Testis (tissue), 3 donors: ENCODE results near the gene PTPRE. TPM values are rescaled to one million over a fixed set of nuclear protein-coding genes. Genes with fewer than 3 reads are reported as not detected.

Source experiments
- DNase-seq: peaks from one replicate; pipeline ENCODE4 v3.0.0-alpha.2; 2019
- H3K27ac ChIP-seq, 2 donors: fragments of 200-600 bp; sonication (generic); one replicate each; pipeline ENCODE4 v1.5.1; 2019
- H3K27me3 ChIP-seq: fragments of 200-600 bp; sonication (generic); one replicate; pipeline ENCODE4 v1.5.1; 2019
- H3K36me3 ChIP-seq: fragments of 200-600 bp; sonication (generic); one replicate; pipeline ENCODE4 v1.5.1; 2017; ENCODE audit warnings: low read depth; ENCODE audit errors: missing control alignments
- H3K4me1 ChIP-seq: fragments of 200-600 bp; sonication (generic); one replicate; pipeline ENCODE4 v1.5.1; 2019
- H3K4me3 ChIP-seq, 2 donors: fragments of 200-600 bp; sonication (generic); one replicate each; pipeline ENCODE4 v1.5.1; 2017 to 2019
- H3K9me3 ChIP-seq: fragments of 200-600 bp; sonication (generic); one replicate; pipeline ENCODE4 v1.5.1; 2017
- POLR2A ChIP-seq: fragments of 450-650 bp; IDR thresholded peaks from one replicate; pipeline ENCODE4 v1.6.1; 2017; ENCODE audit warnings: antibody characterized with exemption, mild to moderate bottlenecking, moderate library complexity
- WGBS, 2 donors: methylation state at CpG; one replicate each; pipeline ENCODE4 v1.1.5; 2018; 5-methylcytosine and 5-hydroxymethylcytosine counted together
- intact Hi-C: fragments of 100-400 bp; cut with DNase I; formaldehyde crosslinking; loops from one replicate; pipeline ENCODE4 v1.15.1; 2023; ENCODE audit warnings: low total_unique reads
- polyA plus RNA-seq: library from polyadenylated mRNA; stranded (reverse); fragments of 350-450 nt; fragmentation: Illumina TruSeq; extraction: RNeasy Lipid Tissue Mini Kit (QIAGEN cat#74804); gene quantifications from one replicate; pipeline ENCODE4 v1.2.3, GENCODE V29; 2014; ENCODE audit warnings: low read depth, low replicate concordance; ENCODE audit not compliant: insufficient read depth
- total RNA-seq, 2 donors: library from RNA; depleted of rRNA; stranded (reverse); fragments of >200 nt; gene quantifications; one replicate each; pipeline ENCODE4 v1.2.3, GENCODE V29; 2016
- TF ChIP-seq, protein P1 (sequence below), 3 experiments: fragments of 450-650 bp in 2 of 3; fragments of 200-600 bp in 1 of 3; sonication (generic) in 1 of 3; IDR thresholded peaks; one replicate each; pipeline ENCODE4 v1.5.1; 2016 to 2019; ENCODE audit warnings: antibody characterized with exemption in 3 of 3, mild to moderate bottlenecking in 2 of 3, moderate library complexity in 1 of 3

PTPRE gene
- total and polyA plus RNA-seq, 3 donors from 2014 or later = 10.0 to 26.6 (median 15.3) TPM

DNA sequence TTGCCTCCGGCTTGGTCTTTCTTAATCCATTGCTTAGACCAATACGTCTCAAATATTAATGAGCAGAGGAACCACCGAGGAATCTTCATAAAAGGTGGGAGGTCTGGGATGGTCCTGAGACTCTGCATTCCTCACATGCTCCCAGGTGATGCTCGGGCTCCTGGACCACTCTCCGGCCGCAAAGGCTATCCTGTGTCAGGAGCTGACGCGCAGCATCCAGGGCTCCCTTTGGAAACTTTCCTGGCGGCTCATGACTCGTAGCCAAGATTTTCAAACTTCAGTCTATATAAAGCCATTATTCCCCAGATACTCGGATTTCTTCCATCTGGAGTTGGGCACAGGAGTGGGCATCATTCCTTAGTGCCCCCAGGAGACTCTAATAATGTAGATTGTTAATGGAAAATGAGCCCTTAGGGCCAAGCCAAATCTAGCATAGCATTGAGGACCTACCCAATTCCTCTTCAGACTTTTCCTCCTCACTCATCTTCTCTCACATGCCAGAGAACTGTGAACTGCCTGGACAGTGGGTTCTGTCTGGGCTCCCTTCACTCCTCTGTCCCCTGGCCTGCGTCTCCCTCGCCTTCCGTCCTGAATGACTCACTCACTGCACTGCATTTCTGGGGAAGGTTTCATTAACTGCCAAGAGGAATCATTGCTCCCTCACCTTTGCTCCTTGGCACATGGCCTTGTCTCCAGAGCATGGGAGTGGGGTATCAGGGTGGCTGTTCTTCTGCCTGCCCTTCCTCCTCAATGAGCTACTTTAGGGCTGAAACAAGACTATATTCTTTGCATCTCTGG, 130.0 kb downstream of the PTPRE start:
- Histone ChIP-seq H3K27me3 (no peaks in the 10 kb centered on the region), H3K4me1 (no peaks in the 10 kb centered on the region), H3K36me3 (no peaks in the 10 kb centered on the region), H3K4me3 (no peak overlapping the region), H3K27ac (no peak overlapping the region), H3K9me3 (no peaks in the 10 kb centered on the region)
- intact Hi-C loops = no loop called here
- WGBS, 2 donors = 78 to 83% methylated on average over 14 of the region's 14 CpGs
- DNase-seq = no peak
- TF ChIP-seq POLR2A = no peak

DNA sequence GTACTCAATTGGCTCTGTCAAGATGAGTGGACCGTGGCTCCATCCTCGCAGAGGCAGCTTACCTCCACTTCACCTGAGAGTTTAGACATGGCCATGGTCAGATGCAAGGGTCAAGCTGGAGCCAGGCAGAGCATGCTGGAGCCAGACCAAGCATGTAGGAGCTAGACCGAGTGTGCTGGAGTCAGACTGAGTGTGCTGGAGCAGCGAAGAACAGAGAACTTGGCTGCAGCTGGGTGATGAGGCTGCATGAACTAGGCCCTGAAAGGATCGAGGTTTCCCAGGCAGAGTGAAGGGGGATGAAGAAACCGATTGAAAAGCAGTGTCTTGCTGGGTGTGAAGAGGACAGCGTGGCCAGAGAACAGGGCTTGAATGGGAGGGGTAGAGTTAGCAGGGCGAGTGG, 133.2 kb downstream of the PTPRE start:
- WGBS, 2 donors = 85 to 86% methylated on average over 8 of the region's 8 CpGs
- DNase-seq = no peak
- H3K4me3 ChIP-seq = no peak overlapping the region
- H3K4me1 ChIP-seq = no peaks in the 10 kb centered on the region
- H3K36me3 ChIP-seq = no peaks in the 10 kb centered on the region
- intact Hi-C loops = no loop called here
- TF ChIP-seq, protein P1, sequence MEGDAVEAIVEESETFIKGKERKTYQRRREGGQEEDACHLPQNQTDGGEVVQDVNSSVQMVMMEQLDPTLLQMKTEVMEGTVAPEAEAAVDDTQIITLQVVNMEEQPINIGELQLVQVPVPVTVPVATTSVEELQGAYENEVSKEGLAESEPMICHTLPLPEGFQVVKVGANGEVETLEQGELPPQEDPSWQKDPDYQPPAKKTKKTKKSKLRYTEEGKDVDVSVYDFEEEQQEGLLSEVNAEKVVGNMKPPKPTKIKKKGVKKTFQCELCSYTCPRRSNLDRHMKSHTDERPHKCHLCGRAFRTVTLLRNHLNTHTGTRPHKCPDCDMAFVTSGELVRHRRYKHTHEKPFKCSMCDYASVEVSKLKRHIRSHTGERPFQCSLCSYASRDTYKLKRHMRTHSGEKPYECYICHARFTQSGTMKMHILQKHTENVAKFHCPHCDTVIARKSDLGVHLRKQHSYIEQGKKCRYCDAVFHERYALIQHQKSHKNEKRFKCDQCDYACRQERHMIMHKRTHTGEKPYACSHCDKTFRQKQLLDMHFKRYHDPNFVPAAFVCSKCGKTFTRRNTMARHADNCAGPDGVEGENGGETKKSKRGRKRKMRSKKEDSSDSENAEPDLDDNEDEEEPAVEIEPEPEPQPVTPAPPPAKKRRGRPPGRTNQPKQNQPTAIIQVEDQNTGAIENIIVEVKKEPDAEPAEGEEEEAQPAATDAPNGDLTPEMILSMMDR (IDR thresholded peaks at IDR 0.05) = no peak
- no peak for TF ChIP-seq POLR2A
- no peaks in the 10 kb centered on the region for H3K27me3 ChIP-seq
- no peaks in the 10 kb centered on the region for H3K9me3 ChIP-seq
- H3K27ac ChIP-seq = no peak overlapping the region

DNA sequence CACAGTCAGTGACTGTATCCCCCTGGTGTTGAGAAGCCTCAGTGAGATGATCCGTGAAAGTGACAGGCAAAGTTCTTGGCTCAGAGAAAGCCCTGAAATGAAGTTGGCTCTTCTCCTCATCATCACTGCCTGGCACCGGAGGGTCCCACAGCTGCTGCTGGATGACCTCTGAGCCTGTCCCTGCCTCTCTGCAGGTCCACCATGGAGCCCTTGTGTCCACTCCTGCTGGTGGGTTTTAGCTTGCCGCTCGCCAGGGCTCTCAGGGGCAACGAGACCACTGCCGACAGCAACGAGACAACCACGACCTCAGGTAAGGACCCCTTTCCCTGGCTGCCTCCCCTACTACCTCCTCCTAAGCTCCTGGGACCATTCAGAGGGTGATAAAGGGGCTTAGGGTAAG, 133.8 kb downstream of the PTPRE start:
- no peak overlapping the region for H3K27ac ChIP-seq
- DNase-seq = no peak
- H3K36me3 ChIP-seq = no peaks in the 10 kb centered on the region
- no peaks in the 10 kb centered on the region for H3K4me1 ChIP-seq
- 86 to 95% methylated on average over 8 of the region's 8 CpGs for whole genome bisulfite sequencing, 2 donors
- H3K27me3 ChIP-seq = no peaks in the 10 kb centered on the region
- no peak for TF ChIP-seq POLR2A
- TF ChIP-seq, protein P1 (IDR thresholded peaks at IDR 0.05) = no peak
- H3K4me3 ChIP-seq = no peak overlapping the region
- intact Hi-C loops = no loop called here
- H3K9me3 ChIP-seq = no peaks in the 10 kb centered on the region

DNA sequence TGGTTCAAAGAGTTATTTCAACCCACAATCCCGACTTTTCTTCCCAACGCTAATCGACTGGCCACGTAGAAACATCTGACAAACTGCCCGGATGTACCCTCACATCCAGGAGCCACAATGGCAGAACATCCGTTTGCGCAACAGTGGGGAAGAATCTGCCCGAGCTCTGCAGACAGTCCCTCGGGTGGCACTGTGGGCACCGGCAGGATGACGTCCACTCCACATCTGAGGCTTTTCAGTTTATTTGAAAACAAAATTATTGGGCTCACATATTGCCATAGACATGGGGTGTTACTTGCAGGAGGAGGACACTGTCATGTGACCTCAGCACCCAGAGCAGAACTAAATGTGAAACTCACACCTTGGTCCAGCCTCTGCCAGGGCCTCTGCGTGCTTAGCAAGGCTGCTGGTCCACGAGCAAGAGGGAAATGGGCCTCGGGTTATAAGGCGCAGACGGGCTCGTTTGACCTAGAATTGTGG, 135.3 kb downstream of the PTPRE start:
- Histone ChIP-seq H3K9me3 (no peaks in the 10 kb centered on the region), H3K27ac (no peak overlapping the region), H3K36me3 (no peaks in the 10 kb centered on the region), H3K4me3 (no peak overlapping the region), H3K27me3 (no peaks in the 10 kb centered on the region), H3K4me1 (no peaks in the 10 kb centered on the region)
- no peak for DNase-seq
- TF ChIP-seq POLR2A = no peak
- TF ChIP-seq, protein P1 (IDR thresholded peaks at IDR 0.05) = no peak
- intact Hi-C loops = no loop called here
- 90 to 92% methylated on average over 17 of the region's 17 CpGs for WGBS, 2 donors

DNA sequence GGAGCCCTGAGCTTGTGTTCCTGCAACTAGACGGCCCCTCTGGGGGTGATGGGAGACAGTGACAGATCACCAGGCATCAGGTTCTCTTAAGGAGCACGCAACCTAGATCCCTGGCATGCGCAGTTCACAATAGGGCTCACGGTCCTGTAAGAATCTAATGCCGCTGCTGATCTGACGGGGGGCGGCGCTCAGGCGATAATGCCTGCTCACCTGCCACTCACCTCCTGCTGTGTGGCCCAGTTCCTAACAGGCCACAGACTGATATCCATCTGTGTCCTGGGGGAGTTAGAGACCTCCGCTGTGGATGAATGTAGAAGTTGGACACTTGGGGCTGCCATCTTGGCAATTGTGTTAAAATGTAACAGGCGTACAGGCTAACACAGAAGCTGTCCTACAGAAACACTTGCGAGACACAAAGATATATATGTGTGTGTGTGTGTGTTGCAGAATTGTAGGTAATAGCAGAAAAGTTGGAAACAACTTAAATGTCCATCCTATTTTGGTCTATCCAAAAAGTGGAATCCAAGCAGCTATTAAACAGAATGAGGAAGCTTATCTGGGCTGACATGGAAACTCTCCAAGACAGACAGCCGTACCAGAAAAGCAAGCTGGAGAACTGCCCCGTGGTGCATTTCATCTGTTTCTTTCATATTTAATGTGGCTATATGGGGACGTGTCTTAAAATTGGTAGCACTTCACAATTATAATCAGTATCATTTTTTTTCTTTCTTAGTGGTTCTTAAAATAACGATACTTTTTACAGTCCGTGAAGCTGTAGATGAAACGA, 136.5 kb downstream of the PTPRE start:
- WGBS, 2 donors = 71 to 77% methylated on average over 17 to 18 of the region's 18 CpGs
- H3K36me3 ChIP-seq = no peaks in the 10 kb centered on the region
- no peak overlapping the region for H3K27ac ChIP-seq
- peaks cover 3% of the 10 kb centered on the region for H3K4me1 ChIP-seq
- no peak for DNase-seq
- H3K9me3 ChIP-seq = no peaks in the 10 kb centered on the region
- no peaks in the 10 kb centered on the region for H3K27me3 ChIP-seq
- intact Hi-C loops = no loop called here
- TF ChIP-seq POLR2A = no peak
- TF ChIP-seq, protein P1 (IDR thresholded peaks at IDR 0.05) = no peak
- H3K4me3 ChIP-seq = no peak overlapping the region
